OCI-LY1 (cell line): ENCODE measurements around the gene NKIRAS2.

ENCODE experiments used
- EZH2 ChIP-seq: fragments of 200-600 bp; sonication (generic), shearing (Covaris generic); IDR thresholded peaks from 2 replicates; pipeline ENCODE4 v1.8.0; 2017; ENCODE audit warnings: borderline replicate concordance, mixed run types, mild to moderate bottlenecking, antibody characterized with exemption, low read length, moderate library complexity, mixed read lengths
- TF ChIP-seq, protein P1 (sequence below): fragments of 200-600 bp; sonication (generic), shearing (Covaris generic); IDR thresholded peaks from 2 replicates; pipeline ENCODE4 v1.5.1; 2017; ENCODE audit warnings: mild to moderate bottlenecking, antibody characterized with exemption, low read length, moderate library complexity, mixed read lengths

DNA sequence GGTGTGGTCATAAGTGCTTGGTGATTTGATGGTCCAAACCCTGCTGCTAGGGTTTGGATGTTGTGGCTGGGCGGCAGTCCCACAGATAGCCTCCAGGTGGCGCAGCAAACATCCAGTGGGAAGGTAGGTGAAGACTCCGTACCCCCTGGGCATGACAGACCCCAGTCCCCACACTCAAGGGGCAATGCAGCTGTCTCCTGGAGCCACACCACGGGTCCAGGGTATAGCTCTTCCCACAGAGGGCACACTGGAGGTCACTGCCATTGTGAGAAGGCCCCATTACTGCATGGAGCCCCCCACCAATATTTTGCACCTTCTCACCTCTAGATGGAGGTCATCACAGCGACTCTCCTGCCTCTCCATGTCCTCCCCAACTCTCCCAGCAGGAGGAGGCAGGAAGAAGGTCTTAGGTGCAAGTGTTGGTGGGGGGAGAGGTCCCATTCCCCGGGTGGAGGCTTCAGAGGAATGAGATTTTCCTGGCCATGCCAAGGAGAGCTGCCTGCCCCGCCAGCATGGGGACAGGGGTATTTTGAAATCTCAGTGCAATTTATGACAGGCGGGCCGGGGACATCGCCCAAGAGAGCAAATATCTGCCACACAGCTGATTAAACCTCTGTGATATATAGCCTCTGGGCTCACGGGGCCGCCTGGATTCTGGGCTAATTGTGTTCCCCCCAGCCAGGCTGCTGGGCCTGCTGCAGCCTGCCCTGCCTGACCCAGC is 47.6 kb downstream of the NKIRAS2 start:
- TF ChIP-seq, protein P1, sequence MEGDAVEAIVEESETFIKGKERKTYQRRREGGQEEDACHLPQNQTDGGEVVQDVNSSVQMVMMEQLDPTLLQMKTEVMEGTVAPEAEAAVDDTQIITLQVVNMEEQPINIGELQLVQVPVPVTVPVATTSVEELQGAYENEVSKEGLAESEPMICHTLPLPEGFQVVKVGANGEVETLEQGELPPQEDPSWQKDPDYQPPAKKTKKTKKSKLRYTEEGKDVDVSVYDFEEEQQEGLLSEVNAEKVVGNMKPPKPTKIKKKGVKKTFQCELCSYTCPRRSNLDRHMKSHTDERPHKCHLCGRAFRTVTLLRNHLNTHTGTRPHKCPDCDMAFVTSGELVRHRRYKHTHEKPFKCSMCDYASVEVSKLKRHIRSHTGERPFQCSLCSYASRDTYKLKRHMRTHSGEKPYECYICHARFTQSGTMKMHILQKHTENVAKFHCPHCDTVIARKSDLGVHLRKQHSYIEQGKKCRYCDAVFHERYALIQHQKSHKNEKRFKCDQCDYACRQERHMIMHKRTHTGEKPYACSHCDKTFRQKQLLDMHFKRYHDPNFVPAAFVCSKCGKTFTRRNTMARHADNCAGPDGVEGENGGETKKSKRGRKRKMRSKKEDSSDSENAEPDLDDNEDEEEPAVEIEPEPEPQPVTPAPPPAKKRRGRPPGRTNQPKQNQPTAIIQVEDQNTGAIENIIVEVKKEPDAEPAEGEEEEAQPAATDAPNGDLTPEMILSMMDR: peak; percentile 99
- no peak for TF ChIP-seq EZH2
